PC-9 (cell line): ENCODE data around the gene ZNF691.

Experiments
- CTCF ChIP-seq: fragments of 200-600 bp; sonication (generic); conservative IDR thresholded peaks from 2 replicates; pipeline ENCODE4 v1.6.1; 2017; ENCODE audit warnings: mixed run types, antibody characterized with exemption, mild to moderate bottlenecking, moderate library complexity
- EZH2 ChIP-seq: fragments of 200-600 bp; sonication (generic); IDR thresholded peaks from 2 replicates; pipeline ENCODE4 v1.8.0; 2017; ENCODE audit warnings: antibody characterized with exemption, low read depth

GRCh38 chr1:42841010-42841409, 5.4 kb upstream of the ZNF691 start:
- TF ChIP-seq CTCF (no peak), EZH2 (no peak)
